Stimulated activated CD8-positive, alpha-beta memory T cell treated with anti-CD3 and anti-CD28 coated beads, Interleukin-7, amount 100 ng/mL, for 48 hours (primary cell): ENCODE data around the gene FRS3.

Experiments used
- DNase-seq, 2 donors: peaks; one replicate each; pipeline ENCODE4 v3.0.0-alpha.2; 2020; ENCODE audit warnings: low read depth in 1 of 2; ENCODE audit errors: extremely low read depth in 1 of 2

Gene FRS3

GRCh38 chr6:41730531-41731436 lies 48.9 kb downstream of the FRS3 start:
- DNase-seq: no peak

GRCh38 chr6:41729624-41730023 lies 50.1 kb downstream of the FRS3 start:
- DNase-seq: no peak

GRCh38 chr6:41728954-41729353 lies 50.7 kb downstream of the FRS3 start:
- DNase-seq: no peak

- no peak for DNase-seq
Measured at GRCh38 chr6:41728073-41728936, 51.4 kb downstream of the FRS3 start.

GRCh38 chr6:41727705-41728072 lies 52.0 kb downstream of the FRS3 start:
- DNase-seq: no peak

GRCh38 chr6:41726876-41727275 lies 52.8 kb downstream of the FRS3 start:
- DNase-seq: no peak

- no peak for DNase-seq
Measured at GRCh38 chr6:41724586-41725501, 54.9 kb downstream of the FRS3 start.

GRCh38 chr6:41724228-41724580 lies 55.5 kb downstream of the FRS3 start:
- DNase-seq: no peak

- no peak for DNase-seq
Measured at GRCh38 chr6:41723530-41724227, 56.0 kb downstream of the FRS3 start.

- DNase-seq: no peak
Measured at GRCh38 chr6:41722969-41723529, 56.7 kb downstream of the FRS3 start.

- DNase-seq: no peak
Measured at GRCh38 chr6:41721414-41721813, 58.3 kb downstream of the FRS3 start.

GRCh38 chr6:41720783-41721182 lies 58.9 kb downstream of the FRS3 start:
- no peak for DNase-seq

GRCh38 chr6:41720262-41720620 lies 59.5 kb downstream of the FRS3 start:
- DNase-seq: no peak
